Stimulated activated CD4-positive, alpha-beta T cell treated with anti-CD3 and anti-CD28 coated beads, Interleukin-12 subunit alpha, Interleukin-12 subunit beta, amount 100 ng/mL, for 4 hours (primary cell): ENCODE results near the gene UPP2.

ENCODE experiments used
- DNase-seq: peaks from one replicate; pipeline ENCODE4 v3.0.0-alpha.2; 2020

Gene UPP2

GRCh38 chr2:158113741-158114295 is 12.1 kb downstream of the UPP2 start:
- DNase-seq, result no peak

DNA sequence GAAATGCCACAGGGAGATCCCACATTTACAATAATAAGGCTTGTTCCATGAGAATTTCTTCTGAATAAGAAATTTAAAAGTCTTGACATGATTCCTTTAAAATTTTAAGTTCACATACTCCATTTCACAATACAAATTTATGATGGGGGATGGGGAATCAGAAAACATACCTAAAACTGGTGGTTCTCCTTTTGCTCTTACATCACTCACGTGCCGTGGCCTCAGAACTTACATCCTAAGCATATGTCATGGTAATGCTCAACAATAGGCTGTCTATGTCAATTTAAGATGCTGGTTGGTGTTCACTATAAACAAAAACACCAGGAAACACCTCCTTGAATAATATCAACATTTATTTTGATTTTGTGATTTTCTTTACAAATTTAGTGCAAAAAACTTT is 12.8 kb downstream of the UPP2 start:
- no peak for DNase-seq

GRCh38 chr2:158115202-158115767 is 13.6 kb downstream of the UPP2 start:
- DNase-seq, result no peak

GRCh38 chr2:158116936-158117335 is 15.3 kb downstream of the UPP2 start:
- DNase-seq, result no peak

DNA sequence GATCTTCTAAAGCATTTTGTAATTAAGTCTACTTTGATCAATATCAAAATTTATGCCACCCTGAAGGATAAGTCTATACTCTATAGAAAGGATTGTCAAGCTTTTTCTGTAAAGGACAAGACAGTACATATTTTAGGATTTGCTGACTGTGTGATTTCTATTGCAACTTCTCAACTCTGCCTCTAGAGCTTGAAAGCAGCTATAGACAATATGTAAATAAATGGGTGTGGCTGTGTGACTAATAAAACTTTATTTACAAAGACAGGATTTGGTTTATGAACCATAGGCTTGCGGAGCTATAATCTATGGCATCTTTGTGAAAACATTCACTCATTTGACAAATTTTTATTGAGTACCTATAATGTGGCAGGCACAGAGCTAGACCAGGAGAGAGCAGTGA is 18.4 kb downstream of the UPP2 start:
- DNase-seq, result no peak

DNA sequence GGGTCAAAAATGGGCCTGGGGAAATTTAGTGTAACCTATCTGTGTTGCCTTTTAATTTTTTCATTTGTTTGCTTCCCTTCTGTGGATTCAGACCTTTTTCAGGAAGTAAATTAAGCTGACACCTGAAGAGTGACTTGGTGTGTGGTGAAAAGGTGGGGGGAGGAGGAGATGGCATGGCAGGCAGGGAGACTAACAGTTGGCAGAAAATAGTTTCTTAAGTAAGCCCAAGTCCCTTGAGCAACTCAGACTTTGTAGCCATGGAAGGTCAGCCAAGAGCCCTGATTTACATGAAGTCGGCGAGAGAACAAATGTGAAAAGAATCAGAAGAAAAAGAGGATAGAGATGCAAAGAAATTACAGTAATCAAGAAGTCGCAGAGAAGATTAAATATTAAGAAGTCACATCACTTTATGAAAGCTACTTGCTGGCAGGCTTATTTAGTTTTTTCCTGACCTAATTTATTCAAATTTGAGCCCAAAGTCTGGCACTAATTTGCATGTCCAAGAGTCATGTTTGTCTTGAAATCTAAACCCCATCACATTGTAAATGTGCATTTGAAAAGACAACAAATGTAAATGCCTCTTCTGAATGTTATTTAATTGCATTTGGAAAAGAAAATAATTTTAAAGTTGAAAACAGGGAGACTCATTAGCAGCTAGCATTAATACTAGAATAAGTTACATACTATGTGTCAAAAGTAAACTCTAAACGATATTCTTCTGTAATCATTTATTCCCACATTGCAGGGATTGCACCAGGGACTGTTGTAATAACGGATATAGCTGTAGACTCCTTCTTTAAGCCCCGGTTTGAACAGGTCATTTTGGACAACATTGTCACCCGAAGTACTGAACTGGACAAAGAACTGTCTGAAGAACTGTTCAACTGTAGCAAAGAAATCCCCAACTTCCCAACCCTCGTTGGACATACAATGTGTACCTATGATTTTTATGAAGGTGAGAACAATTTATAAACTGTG is 19.3 kb downstream of the UPP2 start:
- DNase-seq, result no peak

GRCh38 chr2:158124896-158125295 is 23.2 kb downstream of the UPP2 start:
- no peak for DNase-seq

DNA sequence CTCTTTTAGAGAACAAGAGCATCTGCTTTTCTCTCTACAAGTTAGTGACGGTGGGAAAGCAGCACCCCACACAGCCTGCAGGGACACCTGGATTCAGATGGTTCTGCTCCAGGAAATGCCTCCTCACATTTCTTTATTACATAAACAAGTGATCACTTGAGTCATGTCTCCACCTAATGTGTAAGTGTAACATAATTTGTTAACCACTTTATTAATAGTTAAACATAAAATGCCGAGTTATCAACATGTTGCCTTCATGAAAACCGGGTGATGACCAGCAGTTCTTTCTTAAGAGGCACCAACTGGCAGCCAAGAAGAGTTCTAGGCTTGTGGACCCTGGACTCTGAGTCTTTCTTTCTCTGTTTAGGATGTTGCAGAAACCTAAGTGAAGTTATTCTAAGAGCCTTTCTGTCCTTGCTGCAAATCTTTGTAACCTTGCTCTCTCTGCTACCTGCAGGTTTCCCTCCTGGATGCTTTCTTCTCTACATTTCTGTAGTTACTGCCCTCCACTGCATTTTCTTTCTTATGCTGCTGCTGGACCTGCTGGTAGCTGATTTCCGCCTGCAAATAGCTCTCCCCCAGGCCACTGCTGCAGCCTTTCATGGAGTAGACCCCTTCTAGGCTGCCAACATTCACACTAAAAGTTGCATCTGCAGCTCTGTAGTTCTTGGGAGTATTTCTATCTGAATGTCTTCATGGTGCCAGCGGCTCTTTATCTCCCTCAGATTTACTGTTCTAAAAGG is 24.3 kb downstream of the UPP2 start:
- DNase-seq, result no peak

DNA sequence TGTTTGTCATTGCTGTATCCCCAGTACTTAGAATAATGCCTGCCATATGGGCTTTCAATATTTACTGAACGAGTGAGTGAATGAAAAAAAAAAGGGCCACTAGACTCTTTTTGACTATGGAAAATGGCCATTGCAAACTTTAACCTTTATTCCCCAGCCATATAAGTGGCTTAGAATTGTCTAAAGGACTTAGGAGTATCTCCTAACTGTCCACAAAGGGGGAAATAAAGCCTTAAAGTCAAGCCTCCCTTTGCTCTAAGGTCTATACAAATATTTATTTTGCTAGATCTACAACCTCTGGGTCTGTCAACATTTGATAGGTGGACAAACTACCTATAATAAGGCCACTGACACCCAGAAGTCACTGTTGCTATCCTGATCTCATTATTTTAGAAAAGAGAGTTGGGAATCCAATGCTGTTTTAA is 25.7 kb downstream of the UPP2 start:
- DNase-seq, result no peak

DNA sequence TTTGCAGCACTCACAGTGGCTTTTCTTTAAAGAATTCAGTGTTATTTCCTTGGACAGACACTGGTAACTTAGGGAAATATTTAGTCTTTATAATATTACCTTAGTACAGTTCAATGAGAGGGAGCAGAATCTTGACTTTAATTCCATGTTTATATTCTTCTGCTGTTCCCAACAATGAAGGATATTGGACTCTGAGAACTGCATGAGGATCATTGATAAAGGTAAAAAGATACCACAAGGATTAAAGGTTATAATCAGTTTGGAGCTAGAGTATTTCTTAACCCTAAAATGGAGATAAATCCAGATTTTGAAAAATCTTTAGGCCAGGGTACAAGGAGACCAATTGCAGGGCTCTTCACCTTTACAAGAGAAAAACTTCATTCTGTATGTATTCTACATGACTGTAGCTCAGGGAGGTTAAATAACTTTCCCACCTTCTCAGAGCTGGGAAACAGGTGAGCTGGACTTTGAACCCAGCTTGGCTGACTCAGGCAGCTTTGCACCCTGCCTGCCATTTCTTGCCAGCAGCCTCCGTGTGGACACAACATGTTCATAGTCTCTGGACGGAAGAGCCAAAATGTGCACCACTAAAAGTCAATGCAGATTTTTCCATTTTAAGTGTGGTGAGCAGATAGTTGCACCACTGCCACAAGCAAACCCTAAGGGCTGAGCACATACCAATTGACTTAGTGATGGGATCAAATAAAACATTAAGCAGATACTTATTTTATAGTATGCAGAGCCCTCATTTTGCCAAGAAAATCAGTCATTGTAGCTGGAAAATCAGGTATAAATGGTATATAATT is 26.7 kb downstream of the UPP2 start:
- no peak for DNase-seq

- DNase-seq, result no peak
These were observed 27.4 kb downstream of the UPP2 start for GRCh38 chr2:158129037-158129436.

GRCh38 chr2:158130832-158131473 is 29.3 kb downstream of the UPP2 start:
- no peak for DNase-seq

DNA sequence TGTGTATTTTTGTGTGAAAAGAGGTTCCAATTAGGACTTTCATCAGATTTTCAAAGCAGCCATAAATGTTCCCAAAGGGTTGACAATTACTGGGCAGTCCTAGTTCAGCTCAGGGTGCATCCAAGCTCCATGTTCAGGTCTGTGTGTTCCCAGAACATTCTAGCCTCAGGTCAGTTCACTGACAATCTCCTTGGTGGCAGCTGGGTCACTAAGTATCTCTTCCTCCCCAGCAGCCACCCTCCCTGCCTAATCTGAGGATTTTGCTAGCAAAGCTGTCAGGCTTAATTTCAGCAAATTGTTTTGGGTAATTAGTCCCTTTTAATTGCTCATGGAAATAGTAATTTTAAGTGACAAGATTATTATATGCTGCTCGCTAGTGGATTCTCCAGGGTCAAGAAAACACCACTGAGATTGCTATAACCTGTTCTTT is 29.8 kb downstream of the UPP2 start:
- DNase-seq, result no peak

- no peak for DNase-seq
These were observed 30.4 kb downstream of the UPP2 start for GRCh38 chr2:158131919-158132566.

DNA sequence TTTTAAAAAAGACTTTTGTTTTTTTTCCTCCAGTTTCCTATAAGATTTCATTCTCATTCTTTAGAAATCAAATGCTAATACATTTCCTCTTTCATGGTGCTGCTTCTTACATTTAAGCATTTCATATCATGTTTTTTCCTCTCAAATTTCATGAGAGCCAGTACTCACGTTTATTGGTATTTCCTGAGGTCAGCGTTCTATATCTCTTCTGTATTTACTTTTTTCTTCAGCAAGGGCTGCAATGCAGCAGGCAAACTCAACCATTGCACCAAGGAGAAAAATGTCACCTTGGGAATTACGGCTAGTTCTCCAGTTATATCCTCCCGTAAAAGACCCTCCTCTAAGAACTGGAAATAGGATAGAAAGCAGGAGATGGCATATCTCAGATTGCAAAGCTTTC is 32.4 kb downstream of the UPP2 start:
- DNase-seq, result no peak

DNA sequence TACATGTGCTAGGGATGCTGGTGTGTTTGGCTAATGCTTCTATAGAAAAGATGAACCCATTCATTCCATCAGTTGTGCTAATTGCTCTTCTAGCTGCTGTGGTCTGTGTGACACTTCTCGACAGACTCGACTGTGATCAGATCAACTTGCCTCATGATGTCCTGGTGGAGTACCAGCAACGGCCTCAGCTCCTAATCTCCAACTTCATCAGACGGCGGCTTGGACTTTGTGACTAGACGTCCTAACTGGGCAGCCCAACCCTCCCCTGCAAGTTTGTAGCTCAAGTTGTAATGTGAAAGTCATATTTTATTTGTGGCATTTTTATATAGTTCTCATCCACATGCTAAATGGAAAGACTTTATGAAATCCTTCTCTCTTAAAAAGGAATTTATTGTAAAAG is 33.0 kb downstream of the UPP2 start:
- DNase-seq, result no peak

DNA sequence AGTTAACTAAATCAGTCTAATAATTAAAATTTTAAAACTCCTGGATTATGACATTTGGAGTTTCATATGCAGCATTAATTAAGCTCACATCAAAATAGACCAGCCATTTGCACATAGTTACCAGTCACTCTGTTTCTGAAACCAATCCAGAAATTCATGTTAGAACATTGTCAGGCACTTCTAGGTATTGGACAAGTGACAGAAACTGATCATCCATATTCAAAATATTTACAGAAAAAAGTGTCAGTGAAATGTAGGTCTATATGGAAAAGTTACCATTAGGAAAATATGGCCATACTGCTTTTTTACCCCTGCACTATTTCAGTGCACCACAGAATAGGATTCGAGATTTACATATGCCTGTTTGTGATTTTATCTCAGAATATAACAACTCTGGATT is 33.4 kb downstream of the UPP2 start:
- no peak for DNase-seq

DNA sequence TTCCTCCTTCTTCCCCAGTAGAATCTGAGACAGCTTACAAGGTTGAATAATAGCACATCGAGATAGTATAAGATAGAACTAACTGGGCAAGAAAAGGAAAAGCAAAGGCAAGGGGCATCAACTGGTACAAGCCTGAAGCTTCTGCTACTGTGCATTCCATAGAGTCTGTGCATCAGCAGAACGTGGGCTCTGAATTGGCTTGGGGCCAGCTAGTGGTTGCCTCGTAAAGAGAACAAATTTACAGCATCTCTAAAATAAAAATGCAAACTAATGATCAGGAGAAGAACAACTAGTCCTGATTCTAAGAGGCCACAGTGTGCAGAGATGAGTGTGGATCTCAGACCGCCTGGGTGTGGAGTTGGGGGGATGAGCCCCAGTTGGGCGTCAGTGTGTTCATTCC is 36.6 kb downstream of the UPP2 start:
- DNase-seq, result no peak

DNA sequence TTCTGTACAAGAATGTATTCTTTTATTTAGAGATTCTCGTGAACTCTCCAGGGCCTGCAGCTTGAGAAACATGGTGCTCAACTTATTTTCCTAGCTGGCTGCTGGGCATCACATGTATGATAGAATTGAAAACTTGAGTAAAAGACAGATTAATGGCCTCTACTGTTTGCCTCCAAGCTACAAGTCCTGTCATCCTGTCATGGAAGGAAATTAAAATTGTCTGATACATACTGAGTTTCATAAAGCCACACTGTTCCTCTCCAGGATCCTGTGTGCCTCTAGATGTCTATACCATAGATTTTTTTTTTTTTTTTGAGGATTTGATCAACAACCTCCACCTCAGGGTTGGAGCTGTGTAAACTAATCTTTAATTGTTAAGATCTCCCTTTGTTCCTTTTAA is 38.5 kb downstream of the UPP2 start:
- DNase-seq, result no peak

DNA sequence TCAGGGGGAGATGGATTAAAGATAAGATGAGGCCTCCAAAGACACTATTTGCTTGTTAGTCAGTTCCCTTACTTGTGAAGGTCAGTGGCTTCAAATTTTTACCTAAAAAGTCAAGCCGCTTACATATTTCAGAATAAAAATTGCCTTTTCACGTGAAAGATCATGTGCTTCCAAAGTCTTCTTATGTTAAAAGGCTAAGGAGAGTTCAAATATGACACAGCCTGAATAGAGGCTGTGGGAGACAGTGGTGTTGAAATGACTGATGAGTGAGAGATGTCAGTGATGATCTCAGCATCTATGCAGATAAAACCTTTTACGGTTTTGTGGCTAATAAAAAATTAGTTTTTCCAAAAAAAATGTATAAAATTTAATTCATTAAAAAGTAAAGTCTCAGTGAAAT is 40.5 kb downstream of the UPP2 start:
- DNase-seq, result no peak

DNA sequence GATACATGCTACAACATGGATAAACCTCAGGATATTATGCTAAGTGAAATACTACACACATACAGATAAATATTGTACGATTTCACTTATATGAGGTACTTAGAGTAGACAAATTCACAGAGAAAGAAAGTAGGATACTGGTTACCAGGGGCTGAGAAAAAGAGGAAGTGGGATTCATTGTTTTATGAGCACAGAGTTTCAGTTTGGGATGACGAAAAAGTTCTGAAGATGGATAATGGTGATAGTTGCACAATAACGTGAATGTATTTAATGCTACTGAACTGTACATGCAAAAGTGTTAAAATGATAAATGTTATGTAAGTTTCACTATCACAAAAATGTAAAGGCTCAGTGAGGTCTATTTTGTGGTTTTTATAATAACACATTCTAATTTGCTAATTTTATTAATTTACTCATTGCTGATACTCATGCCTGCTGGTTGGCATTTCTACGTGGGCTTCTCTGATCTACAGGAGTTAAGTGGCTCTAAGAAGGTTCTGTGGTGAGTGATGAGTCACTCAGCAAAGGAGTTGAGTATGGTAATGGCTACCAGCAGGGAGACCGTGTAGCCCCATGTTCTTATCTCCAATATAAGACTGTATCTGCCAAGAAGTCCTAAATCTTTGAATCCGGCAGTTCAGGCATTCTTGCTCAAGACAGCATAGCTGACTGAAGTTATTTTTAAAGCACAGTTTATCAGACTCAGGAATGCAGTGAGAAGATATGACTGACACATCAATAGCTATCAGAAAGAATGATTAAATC is 41.1 kb downstream of the UPP2 start:
- DNase-seq, result no peak
